ENCODE data around the gene PDZD2. TPM values are rescaled to one million over a fixed set of nuclear protein-coding genes. Genes with fewer than 3 reads are reported as not detected.

The PDZD2 gene
- total RNA-seq, 1 donor from 2014 or later: 70.9 TPM

DNA sequence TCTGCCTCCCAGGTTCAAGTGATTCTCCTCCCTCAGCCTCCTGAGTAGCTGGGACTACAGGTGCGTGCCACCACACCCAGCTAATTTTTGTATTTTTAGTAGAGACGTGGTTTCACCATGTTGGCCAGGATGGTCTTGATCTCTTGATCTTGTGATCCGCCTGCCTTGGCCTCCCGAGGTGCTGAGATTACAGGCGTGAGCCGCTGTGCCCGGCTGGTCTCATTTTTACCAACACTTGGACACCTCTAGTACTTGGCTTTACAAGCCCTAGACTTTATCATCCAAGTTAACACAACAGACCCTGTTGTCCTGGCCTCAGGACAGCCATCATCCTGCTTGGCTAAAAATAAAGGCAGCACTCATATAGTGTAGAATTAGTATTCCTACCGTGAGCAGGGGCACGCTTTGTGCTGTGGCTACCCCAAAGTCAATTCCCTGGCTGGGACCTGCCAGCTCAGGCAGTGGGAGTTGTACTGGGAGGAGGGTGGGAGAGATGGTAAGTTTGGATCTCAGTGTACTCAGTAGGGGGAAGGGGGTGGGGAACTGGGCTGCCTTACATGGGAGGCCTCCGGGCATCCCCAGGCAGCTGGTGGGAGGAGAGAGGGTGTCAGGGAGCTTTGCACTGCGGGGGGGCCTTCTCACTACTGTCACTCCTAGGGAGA is 6.6 kb downstream of the PDZD2 start:
- Histone ChIP-seq H3K4me3 (no peak overlapping the region), H3K4me1 (no peaks in the 10 kb centered on the region), H3K27me3 (no peaks in the 10 kb centered on the region), H3K36me3 (no peaks in the 10 kb centered on the region), H3K27ac (no peak overlapping the region), H3K9me3 (no peaks in the 10 kb centered on the region)
- intact Hi-C loops (cut with DNase I): no loop called here
- ATAC-seq (no peak), DNase-seq (no peak)
- TF ChIP-seq, protein P1, sequence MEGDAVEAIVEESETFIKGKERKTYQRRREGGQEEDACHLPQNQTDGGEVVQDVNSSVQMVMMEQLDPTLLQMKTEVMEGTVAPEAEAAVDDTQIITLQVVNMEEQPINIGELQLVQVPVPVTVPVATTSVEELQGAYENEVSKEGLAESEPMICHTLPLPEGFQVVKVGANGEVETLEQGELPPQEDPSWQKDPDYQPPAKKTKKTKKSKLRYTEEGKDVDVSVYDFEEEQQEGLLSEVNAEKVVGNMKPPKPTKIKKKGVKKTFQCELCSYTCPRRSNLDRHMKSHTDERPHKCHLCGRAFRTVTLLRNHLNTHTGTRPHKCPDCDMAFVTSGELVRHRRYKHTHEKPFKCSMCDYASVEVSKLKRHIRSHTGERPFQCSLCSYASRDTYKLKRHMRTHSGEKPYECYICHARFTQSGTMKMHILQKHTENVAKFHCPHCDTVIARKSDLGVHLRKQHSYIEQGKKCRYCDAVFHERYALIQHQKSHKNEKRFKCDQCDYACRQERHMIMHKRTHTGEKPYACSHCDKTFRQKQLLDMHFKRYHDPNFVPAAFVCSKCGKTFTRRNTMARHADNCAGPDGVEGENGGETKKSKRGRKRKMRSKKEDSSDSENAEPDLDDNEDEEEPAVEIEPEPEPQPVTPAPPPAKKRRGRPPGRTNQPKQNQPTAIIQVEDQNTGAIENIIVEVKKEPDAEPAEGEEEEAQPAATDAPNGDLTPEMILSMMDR (IDR thresholded peaks at IDR 0.05): no peak

DNA sequence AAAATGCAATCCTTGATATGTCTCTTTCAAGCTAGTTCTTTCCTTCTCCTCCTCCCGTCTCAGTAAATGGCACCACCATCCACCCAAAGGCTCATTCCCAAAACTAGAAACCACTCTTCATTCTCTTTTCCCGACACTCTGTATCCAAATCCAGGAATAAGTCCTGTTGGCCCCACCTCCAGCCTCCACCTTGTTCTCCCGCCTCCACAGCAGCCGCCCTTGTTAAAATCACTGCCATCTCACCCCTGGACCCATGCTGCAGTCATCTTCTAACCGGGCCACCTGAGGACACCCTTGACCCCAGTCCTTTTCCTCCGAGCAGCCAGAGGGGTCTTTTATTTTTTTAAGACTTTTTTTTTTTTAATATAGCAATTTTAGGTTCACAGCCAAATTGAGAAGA is 9.4 kb downstream of the PDZD2 start:
- Histone ChIP-seq H3K9me3 (no peaks in the 10 kb centered on the region), H3K36me3 (no peaks in the 10 kb centered on the region), H3K27ac (no peak overlapping the region), H3K27me3 (no peaks in the 10 kb centered on the region), H3K4me3 (no peak overlapping the region), H3K4me1 (no peaks in the 10 kb centered on the region)
- DNase-seq (no peak), ATAC-seq (no peak)
- TF ChIP-seq, protein P1 (IDR thresholded peaks at IDR 0.05): no peak
- intact Hi-C loops (cut with DNase I): no loop called here

DNA sequence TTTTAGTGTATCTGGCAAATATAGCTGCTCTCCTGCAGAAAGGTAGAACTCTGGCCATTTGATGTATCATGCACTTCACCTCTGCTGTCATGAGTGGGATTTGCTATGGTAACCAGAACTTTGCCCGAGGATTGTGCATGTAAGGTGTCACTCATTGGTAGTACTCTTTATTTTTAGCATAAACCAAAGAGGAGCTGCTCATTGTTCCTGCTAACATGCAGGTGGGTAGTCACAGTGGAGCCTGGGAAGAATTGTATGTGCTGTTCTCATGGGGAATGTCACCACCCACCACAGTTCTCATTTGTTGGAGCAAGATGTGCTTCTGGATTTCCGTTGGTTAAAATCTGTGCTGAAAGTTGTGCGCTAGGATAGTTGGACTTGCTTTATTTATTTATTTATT is 12.3 kb downstream of the PDZD2 start:
- H3K4me1 ChIP-seq: no peaks in the 10 kb centered on the region
- no peak overlapping the region for H3K27ac ChIP-seq
- no peaks in the 10 kb centered on the region for H3K27me3 ChIP-seq
- no peak overlapping the region for H3K4me3 ChIP-seq
- H3K9me3 ChIP-seq: no peaks in the 10 kb centered on the region
- no peak for DNase-seq
- TF ChIP-seq, protein P1 (IDR thresholded peaks at IDR 0.05): no peak
- ATAC-seq: no peak
- intact Hi-C loops (cut with DNase I): no loop called here
- no peaks in the 10 kb centered on the region for H3K36me3 ChIP-seq

DNA sequence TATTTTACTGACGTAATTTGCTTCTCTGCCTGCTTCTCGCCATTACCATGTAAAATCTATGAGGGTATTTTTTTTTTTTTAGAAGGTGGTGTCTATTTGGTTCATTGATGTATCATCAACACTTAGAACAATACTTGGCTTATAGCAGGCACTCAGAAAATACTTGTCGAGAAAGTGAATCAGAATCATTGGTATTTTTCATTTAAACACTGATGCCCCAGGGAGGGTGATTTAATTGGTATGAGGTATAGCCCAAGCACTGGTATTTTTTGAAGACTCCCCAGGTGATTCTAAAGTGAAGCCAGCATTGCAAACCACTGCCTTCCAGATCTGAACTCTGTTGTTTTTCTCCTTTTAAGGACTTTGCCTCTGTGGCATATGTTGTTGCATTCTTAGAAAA is 16.6 kb downstream of the PDZD2 start:
- Histone ChIP-seq H3K4me3 (no peak overlapping the region), H3K9me3 (no peaks in the 10 kb centered on the region), H3K27me3 (no peaks in the 10 kb centered on the region), H3K4me1 (no peaks in the 10 kb centered on the region), H3K27ac (no peak overlapping the region), H3K36me3 (no peaks in the 10 kb centered on the region)
- intact Hi-C loops (cut with DNase I): no loop called here
- TF ChIP-seq, protein P1 (IDR thresholded peaks at IDR 0.05): no peak
- DNase-seq: no peak
- ATAC-seq: no peak

DNA sequence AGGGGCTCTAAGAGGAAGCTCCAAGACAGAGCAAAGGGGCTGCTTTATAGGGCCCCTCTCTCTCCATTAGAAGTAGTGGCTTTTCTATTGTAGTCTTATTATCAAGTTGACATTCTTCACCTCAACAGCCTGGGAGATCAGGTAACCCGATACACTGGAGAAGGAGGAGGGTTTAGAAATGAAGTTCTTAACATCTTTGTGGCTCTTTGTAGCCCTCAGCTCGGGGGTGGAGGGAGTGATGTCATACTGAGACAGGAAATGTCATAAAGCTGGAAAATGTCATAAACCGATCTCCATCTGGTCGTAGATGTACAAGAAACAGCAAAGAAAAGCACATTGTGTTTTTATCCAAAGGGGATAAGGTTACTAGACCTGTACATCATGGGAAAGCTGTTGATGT is 17.9 kb downstream of the PDZD2 start:
- no peak overlapping the region for H3K27ac ChIP-seq
- intact Hi-C loops (cut with DNase I): no loop called here
- ATAC-seq (no peak), DNase-seq (no peak)
- no peak overlapping the region for H3K4me3 ChIP-seq
- TF ChIP-seq, protein P1 (IDR thresholded peaks at IDR 0.05): no peak
- H3K36me3 ChIP-seq: no peaks in the 10 kb centered on the region
- H3K27me3 ChIP-seq: no peaks in the 10 kb centered on the region
- H3K9me3 ChIP-seq: no peaks in the 10 kb centered on the region
- no peaks in the 10 kb centered on the region for H3K4me1 ChIP-seq

Data from upper lobe of right lung (tissue), 1 donor.